A673 (cell line): Measurements from ENCODE around the gene FOS. TPM values are rescaled to one million over a fixed set of nuclear protein-coding genes. Genes with fewer than 3 reads are reported as not detected.

Experiments used
- BruUV-seq: library from RNA; stranded (reverse); fragments of 400-500 nt; replicated peaks from 2 replicates; lab custom pipeline; 2021; lab: Mats Ljungman, UMichigan
- CTCF ChIA-PET: fragments of 300-600 bp; sonication (Branson Sonifier 250); formaldehyde crosslinking; loops from one replicate; lab custom pipeline; 2022; ENCODE audit warnings: antibody characterized with exemption; lab: Charles Lee
- POLR2A ChIA-PET: fragments of 300-600 bp; sonication (Branson Sonifier 250); formaldehyde crosslinking; loops from one replicate; lab custom pipeline; 2022; ENCODE audit warnings: antibody characterized with exemption; ENCODE audit not compliant: low non-redundant PET; lab: Charles Lee
- DNase-seq: peaks from one replicate; pipeline ENCODE4 v3.0.0-alpha.2; 2015; ENCODE audit warnings: low spot score
- H3K27ac ChIP-seq: fragments of 200-600 bp; sonication (generic); 2 replicates; pipeline ENCODE4 v1.5.1; 2016; ENCODE audit warnings: mixed run types, low read depth, mild to moderate bottlenecking, mixed read lengths, antibody characterized with exemption, low read length; ENCODE audit not compliant: poor library complexity, severe bottlenecking
- H3K27me3 ChIP-seq: fragments of 200-600 bp; sonication (generic); replicated peaks from 2 replicates; pipeline ENCODE4 v1.6.1; 2017; ENCODE audit warnings: mixed run types, low read depth, mild to moderate bottlenecking, mixed read lengths, antibody characterized with exemption, low read length; ENCODE audit not compliant: insufficient read depth, poor library complexity
- H3K36me3 ChIP-seq: fragments of 200-600 bp; sonication (generic); 2 replicates; pipeline ENCODE4 v1.6.1; 2016; ENCODE audit warnings: mixed run types, mild to moderate bottlenecking, mixed read lengths, antibody characterized with exemption, low read length; ENCODE audit not compliant: insufficient read depth, poor library complexity, severe bottlenecking
- H3K4me1 ChIP-seq: fragments of 200-600 bp; sonication (generic); 2 replicates; pipeline ENCODE4 v1.6.1; 2017; ENCODE audit warnings: mixed run types, mild to moderate bottlenecking, mixed read lengths, antibody characterized with exemption, low read length; ENCODE audit not compliant: insufficient read depth, poor library complexity, severe bottlenecking
- H3K4me3 ChIP-seq: fragments of 200-600 bp; sonication (generic); 2 replicates; pipeline ENCODE4 v1.5.1; 2016; ENCODE audit warnings: low read depth, mixed run types, mild to moderate bottlenecking, mixed read lengths, low read length; ENCODE audit not compliant: poor library complexity, severe bottlenecking
- H3K9me3 ChIP-seq: fragments of 200-600 bp; sonication (generic); 2 replicates; pipeline ENCODE4 v1.6.1; 2016; ENCODE audit warnings: mixed run types, low read depth, mild to moderate bottlenecking, mixed read lengths, antibody characterized with exemption, low read length; ENCODE audit not compliant: poor library complexity, severe bottlenecking
- EZH2 ChIP-seq: fragments of 200-600 bp; sonication (generic); IDR thresholded peaks from 2 replicates; pipeline ENCODE4 v1.6.1; 2017; ENCODE audit warnings: borderline replicate concordance, low read depth, mild to moderate bottlenecking, mixed read lengths, antibody characterized with exemption, low read length; ENCODE audit not compliant: poor library complexity, severe bottlenecking
- intact Hi-C: fragments of 100-400 bp; cut with micrococcal nuclease; formaldehyde crosslinking; loops from one replicate; pipeline ENCODE4 v1.10.0; 2022; ENCODE audit not compliant: unreplicated experiment
- total RNA-seq: library from RNA; stranded (reverse); gene quantifications from 2 replicates; pipeline ENCODE4 v1.2.3, GENCODE V29; 2021
- TF ChIP-seq, protein P1 (sequence below): fragments of 300-800, 200-600 bp; sonication (generic); conservative IDR thresholded peaks from 2 replicates; pipeline ENCODE4 v1.5.1; 2017; ENCODE audit warnings: low read depth, mild to moderate bottlenecking, antibody characterized with exemption, low read length, moderate library complexity, mixed read lengths

FOS gene
- total RNA-seq, 1 experiment from 2014 or later: 13.7 TPM

DNA sequence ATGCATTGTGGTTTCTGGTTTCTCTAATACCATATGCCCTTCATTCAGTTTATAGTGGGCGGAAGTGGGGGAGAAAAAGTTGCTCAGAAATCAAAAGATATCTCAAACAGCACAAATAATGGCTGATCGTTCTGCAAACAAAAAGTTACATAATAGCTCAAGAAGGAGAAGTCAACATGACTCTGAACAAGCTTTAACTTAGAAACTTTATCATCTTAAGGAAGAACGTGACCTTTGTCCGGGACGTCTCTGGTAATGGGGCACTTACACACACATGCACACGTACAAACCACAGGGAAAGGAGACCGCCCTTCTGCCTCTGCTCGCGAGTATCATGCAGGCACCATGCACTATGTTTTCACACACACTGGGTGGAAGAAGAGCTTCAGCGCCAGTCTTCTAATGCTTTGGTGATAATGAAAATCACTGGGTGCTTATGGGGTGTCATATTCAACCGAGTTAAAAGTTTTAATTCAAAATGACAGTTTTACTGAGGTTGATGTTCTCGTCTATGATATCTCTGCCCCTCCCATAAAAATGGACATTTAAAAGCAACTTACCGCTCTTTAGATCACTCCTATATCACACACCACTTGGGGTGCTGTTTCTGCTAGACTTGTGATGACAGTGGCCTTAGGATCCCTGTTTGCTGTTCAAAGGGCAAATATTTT, 4.7 kb downstream of the FOS start:
- ChIA-PET POLR2A (interaction anchor here (1.2 kb wide), 1 partner anchor 24 kb away, joined by 4 read pairs; no protein-coding TSS in a partner anchor), CTCF (no interaction called here)
- no peak overlapping the region for H3K4me3 ChIP-seq
- no TSS peak for BruUV-seq
- intact Hi-C loops: no loop called here
- no peaks in the 10 kb centered on the region for H3K9me3 ChIP-seq
- no peaks in the 10 kb centered on the region for H3K27me3 ChIP-seq
- TF ChIP-seq EZH2: no peak
- TF ChIP-seq, protein P1, sequence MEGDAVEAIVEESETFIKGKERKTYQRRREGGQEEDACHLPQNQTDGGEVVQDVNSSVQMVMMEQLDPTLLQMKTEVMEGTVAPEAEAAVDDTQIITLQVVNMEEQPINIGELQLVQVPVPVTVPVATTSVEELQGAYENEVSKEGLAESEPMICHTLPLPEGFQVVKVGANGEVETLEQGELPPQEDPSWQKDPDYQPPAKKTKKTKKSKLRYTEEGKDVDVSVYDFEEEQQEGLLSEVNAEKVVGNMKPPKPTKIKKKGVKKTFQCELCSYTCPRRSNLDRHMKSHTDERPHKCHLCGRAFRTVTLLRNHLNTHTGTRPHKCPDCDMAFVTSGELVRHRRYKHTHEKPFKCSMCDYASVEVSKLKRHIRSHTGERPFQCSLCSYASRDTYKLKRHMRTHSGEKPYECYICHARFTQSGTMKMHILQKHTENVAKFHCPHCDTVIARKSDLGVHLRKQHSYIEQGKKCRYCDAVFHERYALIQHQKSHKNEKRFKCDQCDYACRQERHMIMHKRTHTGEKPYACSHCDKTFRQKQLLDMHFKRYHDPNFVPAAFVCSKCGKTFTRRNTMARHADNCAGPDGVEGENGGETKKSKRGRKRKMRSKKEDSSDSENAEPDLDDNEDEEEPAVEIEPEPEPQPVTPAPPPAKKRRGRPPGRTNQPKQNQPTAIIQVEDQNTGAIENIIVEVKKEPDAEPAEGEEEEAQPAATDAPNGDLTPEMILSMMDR: peak; percentile 49
- DNase-seq: no peak
- H3K36me3 ChIP-seq: peaks cover 20% of the 10 kb centered on the region
- H3K4me1 ChIP-seq: peaks cover 9% of the 10 kb centered on the region
- H3K27ac ChIP-seq: no peak overlapping the region

DNA sequence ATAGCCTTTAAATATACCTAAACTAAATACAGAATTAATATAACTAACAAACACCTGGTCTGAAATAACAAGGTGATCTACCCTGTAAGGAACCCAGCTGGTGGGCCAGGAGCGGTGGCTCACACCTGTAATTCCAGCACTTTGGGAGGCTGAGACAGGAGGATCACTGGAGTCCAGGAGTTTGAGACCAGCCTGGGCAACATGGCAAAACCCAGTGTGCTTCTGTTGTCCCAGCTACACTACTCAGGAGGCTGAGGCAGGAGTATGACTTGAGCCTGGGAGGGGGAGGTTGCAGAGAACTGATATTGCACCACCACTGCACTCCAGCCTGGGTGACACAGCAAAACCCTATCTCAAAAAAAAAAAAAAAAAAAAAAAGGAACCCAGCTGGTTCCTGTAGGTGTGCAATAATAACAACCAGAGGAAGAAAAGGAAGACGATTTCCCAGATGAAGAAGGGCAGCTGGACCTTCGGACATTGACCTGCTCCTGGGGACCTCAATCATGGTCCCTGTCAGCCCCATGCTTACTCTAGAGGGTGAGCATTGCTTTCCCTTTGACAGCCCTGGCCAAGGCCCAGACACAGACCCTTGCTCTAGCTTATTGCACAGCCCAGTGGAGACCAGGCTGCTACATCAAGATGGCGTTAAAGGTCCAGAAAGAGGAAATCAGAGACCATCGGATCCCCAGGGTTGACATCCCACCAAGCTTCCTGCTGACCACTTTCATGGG, 5.4 kb downstream of the FOS start:
- Histone ChIP-seq H3K9me3 (no peaks in the 10 kb centered on the region), H3K4me3 (no peak overlapping the region), H3K36me3 (peaks cover 20% of the 10 kb centered on the region), H3K27me3 (no peaks in the 10 kb centered on the region), H3K4me1 (peaks cover 9% of the 10 kb centered on the region), H3K27ac (no peak overlapping the region)
- TF ChIP-seq EZH2: no peak
- TF ChIP-seq, protein P1: no peak
- CTCF ChIA-PET: no interaction called here
- no TSS peak for BruUV-seq
- DNase-seq: no peak
- POLR2A ChIA-PET: no interaction called here
- intact Hi-C loops: no loop called here

DNA sequence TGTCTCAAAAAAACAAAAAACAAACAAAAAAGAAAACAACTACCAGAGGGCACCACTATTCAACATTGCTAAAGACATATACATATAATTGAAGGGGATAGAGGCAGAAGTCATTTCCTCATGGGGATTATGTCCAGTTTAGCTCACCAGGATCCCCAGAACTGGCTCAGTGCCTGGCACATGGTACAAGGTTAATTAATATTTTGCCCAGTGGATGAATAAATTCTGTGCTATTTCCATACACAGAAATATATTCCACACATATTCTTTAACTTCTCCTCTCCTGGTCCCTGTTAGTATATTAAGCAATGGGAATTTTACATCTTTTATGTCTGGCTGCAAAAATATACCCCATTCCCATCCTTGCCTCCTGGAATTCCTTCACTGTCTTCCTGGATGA, 6.7 kb downstream of the FOS start:
- BruUV-seq: no TSS peak

More for the DNA sequence above, 6.7 kb downstream of the FOS start:
- H3K4me1 ChIP-seq: peaks cover 2% of the 10 kb centered on the region
- H3K36me3 ChIP-seq: peaks cover 15% of the 10 kb centered on the region
- no peaks in the 10 kb centered on the region for H3K9me3 ChIP-seq
- DNase-seq: no peak
- no peak overlapping the region for H3K27ac ChIP-seq
- intact Hi-C loops: no loop called here
- TF ChIP-seq, protein P1: no peak
- TF ChIP-seq EZH2: no peak
- ChIA-PET POLR2A (no interaction called here), CTCF (no interaction called here)
- H3K4me3 ChIP-seq: no peak overlapping the region
- H3K27me3 ChIP-seq: no peaks in the 10 kb centered on the region
